A673 (cell line): ENCODE data around the gene FAM83D. TPM values are rescaled to one million over a fixed set of nuclear protein-coding genes. Genes with fewer than 3 reads are reported as not detected.

Source experiments
- BruUV-seq: library from RNA; stranded (reverse); fragments of 400-500 nt; replicated peaks from 2 replicates; lab custom pipeline; 2021; lab: Mats Ljungman, UMichigan
- CTCF ChIA-PET: fragments of 300-600 bp; sonication (Branson Sonifier 250); formaldehyde crosslinking; loops from one replicate; lab custom pipeline; 2022; ENCODE audit warnings: antibody characterized with exemption; lab: Charles Lee
- POLR2A ChIA-PET: fragments of 300-600 bp; sonication (Branson Sonifier 250); formaldehyde crosslinking; loops from one replicate; lab custom pipeline; 2022; ENCODE audit warnings: antibody characterized with exemption; ENCODE audit not compliant: low non-redundant PET; lab: Charles Lee
- DNase-seq: peaks from one replicate; pipeline ENCODE4 v3.0.0-alpha.2; 2015; ENCODE audit warnings: low spot score
- H3K27ac ChIP-seq: fragments of 200-600 bp; sonication (generic); 2 replicates; pipeline ENCODE4 v1.5.1; 2016; ENCODE audit warnings: mixed run types, low read depth, mild to moderate bottlenecking, mixed read lengths, antibody characterized with exemption, low read length; ENCODE audit not compliant: poor library complexity, severe bottlenecking
- H3K27me3 ChIP-seq: fragments of 200-600 bp; sonication (generic); replicated peaks from 2 replicates; pipeline ENCODE4 v1.6.1; 2017; ENCODE audit warnings: mixed run types, low read depth, mild to moderate bottlenecking, mixed read lengths, antibody characterized with exemption, low read length; ENCODE audit not compliant: insufficient read depth, poor library complexity
- H3K36me3 ChIP-seq: fragments of 200-600 bp; sonication (generic); 2 replicates; pipeline ENCODE4 v1.6.1; 2016; ENCODE audit warnings: mixed run types, mild to moderate bottlenecking, mixed read lengths, antibody characterized with exemption, low read length; ENCODE audit not compliant: insufficient read depth, poor library complexity, severe bottlenecking
- H3K4me1 ChIP-seq: fragments of 200-600 bp; sonication (generic); 2 replicates; pipeline ENCODE4 v1.6.1; 2017; ENCODE audit warnings: mixed run types, mild to moderate bottlenecking, mixed read lengths, antibody characterized with exemption, low read length; ENCODE audit not compliant: insufficient read depth, poor library complexity, severe bottlenecking
- H3K4me3 ChIP-seq: fragments of 200-600 bp; sonication (generic); 2 replicates; pipeline ENCODE4 v1.5.1; 2016; ENCODE audit warnings: low read depth, mixed run types, mild to moderate bottlenecking, mixed read lengths, low read length; ENCODE audit not compliant: poor library complexity, severe bottlenecking
- H3K9me3 ChIP-seq: fragments of 200-600 bp; sonication (generic); 2 replicates; pipeline ENCODE4 v1.6.1; 2016; ENCODE audit warnings: mixed run types, low read depth, mild to moderate bottlenecking, mixed read lengths, antibody characterized with exemption, low read length; ENCODE audit not compliant: poor library complexity, severe bottlenecking
- CTCF ChIP-seq: fragments of 300-800, 200-600 bp; sonication (generic); conservative IDR thresholded peaks from 2 replicates; pipeline ENCODE4 v1.5.1; 2017; ENCODE audit warnings: low read depth, mild to moderate bottlenecking, antibody characterized with exemption, low read length, moderate library complexity, mixed read lengths
- EZH2 ChIP-seq: fragments of 200-600 bp; sonication (generic); IDR thresholded peaks from 2 replicates; pipeline ENCODE4 v1.6.1; 2017; ENCODE audit warnings: borderline replicate concordance, low read depth, mild to moderate bottlenecking, mixed read lengths, antibody characterized with exemption, low read length; ENCODE audit not compliant: poor library complexity, severe bottlenecking
- intact Hi-C: fragments of 100-400 bp; cut with micrococcal nuclease; formaldehyde crosslinking; loops from one replicate; pipeline ENCODE4 v1.10.0; 2022; ENCODE audit not compliant: unreplicated experiment
- total RNA-seq: library from RNA; stranded (reverse); gene quantifications from 2 replicates; pipeline ENCODE4 v1.2.3, GENCODE V29; 2021

The FAM83D gene
- total RNA-seq, 1 experiment from 2014 or later: 74.0 TPM

- peaks cover 51% of the 10 kb centered on the region for H3K27me3 ChIP-seq
- H3K9me3 ChIP-seq: no peaks in the 10 kb centered on the region
- no peak overlapping the region for H3K27ac ChIP-seq
- no peak for DNase-seq
- BruUV-seq: no TSS peak
- no peaks in the 10 kb centered on the region for H3K36me3 ChIP-seq
- TF ChIP-seq EZH2 (no peak), CTCF (no peak)
- CTCF ChIA-PET: no interaction called here
- POLR2A ChIA-PET: interaction anchor here (0.6 kb wide), 1 partner anchor 1829 kb away, joined by 9 read pairs; no protein-coding TSS in a partner anchor
- no peaks in the 10 kb centered on the region for H3K4me1 ChIP-seq
- no peak overlapping the region for H3K4me3 ChIP-seq
- intact Hi-C loops: no loop called here
Measured at GRCh38 chr20:38896009-38896594, 30.1 kb upstream of the FAM83D start.

GRCh38 chr20:38897267-38897666, 28.9 kb upstream of the FAM83D start:
- H3K4me1 ChIP-seq: no peaks in the 10 kb centered on the region
- CTCF ChIA-PET: no interaction called here
- POLR2A ChIA-PET: no interaction called here
- peaks cover 62% of the 10 kb centered on the region for H3K27me3 ChIP-seq
- no peak for DNase-seq
- no peaks in the 10 kb centered on the region for H3K9me3 ChIP-seq
- TF ChIP-seq EZH2 (no peak), CTCF (no peak)
- H3K27ac ChIP-seq: no peak overlapping the region
- no peak overlapping the region for H3K4me3 ChIP-seq
- no peaks in the 10 kb centered on the region for H3K36me3 ChIP-seq
- intact Hi-C loops: no loop called here
- no TSS peak for BruUV-seq

- Histone ChIP-seq H3K4me1 (no peaks in the 10 kb centered on the region), H3K27ac (no peak overlapping the region), H3K9me3 (no peaks in the 10 kb centered on the region), H3K27me3 (peaks cover 51% of the 10 kb centered on the region), H3K36me3 (no peaks in the 10 kb centered on the region), H3K4me3 (no peak overlapping the region)
- ChIA-PET POLR2A (no interaction called here), CTCF (no interaction called here)
- BruUV-seq: no TSS peak
- TF ChIP-seq CTCF (no peak), EZH2 (no peak)
- DNase-seq: no peak
- intact Hi-C loops: no loop called here
Measured at GRCh38 chr20:38900606-38901005, 25.6 kb upstream of the FAM83D start.
